Tibial nerve (tissue), 4 donors: ENCODE data around the gene PCA3. TPM values are rescaled to one million over a fixed set of nuclear protein-coding genes. Genes with fewer than 3 reads are reported as not detected.
A peak's percentile ranks its signal among the peaks of the same experiment; 100 is the strongest.

ENCODE experiments used
- DNase-seq, 2 donors: peaks; one replicate each; pipeline ENCODE4 v3.0.0-alpha.2; 2019; ENCODE audit warnings: low spot score in 2 of 2
- H3K27ac ChIP-seq, 4 donors: fragments of 200-600 bp; sonication (generic) in 3 of 4; one replicate each; pipeline ENCODE4 v1.5.1; 2017 to 2019; ENCODE audit warnings: mild to moderate bottlenecking in 1 of 4
- H3K27me3 ChIP-seq, 2 donors: fragments of 200-600 bp; sonication (generic) in 1 of 2; one replicate each; pipeline versions ENCODE4 v1.5.1 to v1.6.0; 2017 to 2019
- H3K36me3 ChIP-seq, 3 donors: fragments of 200-600 bp; sonication (generic); one replicate each; pipeline ENCODE4 v1.5.1; 2018 to 2019
- H3K4me1 ChIP-seq, 4 donors: fragments of 200-600 bp; sonication (generic) in 3 of 4; one replicate each; pipeline ENCODE4 v1.5.1; 2017 to 2019
- H3K4me3 ChIP-seq, 4 donors: fragments of 200-600 bp; sonication (generic) in 3 of 4; one replicate each; pipeline ENCODE4 v1.5.1; 2017 to 2019; ENCODE audit warnings: mild to moderate bottlenecking in 1 of 4, moderate library complexity in 1 of 4
- H3K9me3 ChIP-seq, 4 donors: fragments of 200-600 bp; sonication (generic) in 3 of 4; one replicate each; pipeline ENCODE4 v1.5.1; 2017 to 2019
- EP300 ChIP-seq, 2 donors: sonication (generic); formaldehyde crosslinking; IDR thresholded peaks; one replicate each; pipeline ENCODE4 v1.6.1; 2017; ENCODE audit warnings: antibody characterized with exemption in 2 of 2, mild to moderate bottlenecking in 1 of 2
- POLR2A ChIP-seq, 2 donors: fragments of 450-650 bp; IDR thresholded peaks; one replicate each; pipeline ENCODE4 v1.6.1; 2017; ENCODE audit warnings: antibody characterized with exemption in 2 of 2, mild to moderate bottlenecking in 2 of 2, moderate library complexity in 2 of 2
- WGBS, 2 donors: methylation state at CpG; one replicate each; pipeline ENCODE4 v1.1.5; 2018; 5-methylcytosine and 5-hydroxymethylcytosine counted together
- total RNA-seq, 4 donors: library from RNA; depleted of rRNA; stranded (reverse); fragments of >200 nt; gene quantifications; one replicate each; pipeline ENCODE4 v1.1.0, GENCODE V29; 2016
- TF ChIP-seq, protein P1 (sequence below), 5 experiments: fragments of 200-600 bp in 3 of 5; fragments of 450-650 bp in 2 of 5; sonication (generic) in 3 of 5; IDR thresholded peaks; one replicate each; pipeline ENCODE4 v1.5.1; 2016 to 2019; ENCODE audit warnings: antibody characterized with exemption in 5 of 5, mild to moderate bottlenecking in 3 of 5, moderate library complexity in 2 of 5

PCA3 gene
- total RNA-seq, 4 donors from 2014 or later: under 0.01 TPM; not detected in 3

DNA sequence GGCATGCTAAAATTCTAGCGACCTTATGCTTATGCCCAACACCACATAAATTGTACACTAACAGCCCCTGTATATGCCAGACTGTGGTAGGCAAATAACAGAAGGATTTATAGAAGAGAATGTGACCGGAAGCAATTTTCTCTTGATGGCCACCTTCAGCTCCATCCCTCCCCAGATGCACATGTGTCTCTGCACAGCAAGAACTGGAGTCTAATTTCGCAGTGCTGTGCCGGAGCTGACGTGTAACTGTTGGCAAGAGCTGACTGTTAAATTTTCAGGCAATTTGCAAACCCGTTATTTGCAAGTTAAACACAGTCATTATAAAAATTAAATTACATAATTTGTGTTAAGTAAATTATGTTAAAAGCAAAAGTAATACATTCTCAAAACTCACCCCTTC is 48.4 kb downstream of the PCA3 start:
- 79 to 85% methylated on average over 6 of the region's 6 CpGs for whole genome bisulfite sequencing, 2 donors
- Histone ChIP-seq H3K4me3 (no peak overlapping the region), H3K36me3 (no peaks in the 10 kb centered on the region), H3K27me3 (peaks cover 0 to 2% of the 10 kb centered on the region in 2 donors), H3K27ac (no peak overlapping the region), H3K9me3 (no peaks in the 10 kb centered on the region), H3K4me1 (no peaks in the 10 kb centered on the region)
- no peak for DNase-seq
- TF ChIP-seq, protein P1, sequence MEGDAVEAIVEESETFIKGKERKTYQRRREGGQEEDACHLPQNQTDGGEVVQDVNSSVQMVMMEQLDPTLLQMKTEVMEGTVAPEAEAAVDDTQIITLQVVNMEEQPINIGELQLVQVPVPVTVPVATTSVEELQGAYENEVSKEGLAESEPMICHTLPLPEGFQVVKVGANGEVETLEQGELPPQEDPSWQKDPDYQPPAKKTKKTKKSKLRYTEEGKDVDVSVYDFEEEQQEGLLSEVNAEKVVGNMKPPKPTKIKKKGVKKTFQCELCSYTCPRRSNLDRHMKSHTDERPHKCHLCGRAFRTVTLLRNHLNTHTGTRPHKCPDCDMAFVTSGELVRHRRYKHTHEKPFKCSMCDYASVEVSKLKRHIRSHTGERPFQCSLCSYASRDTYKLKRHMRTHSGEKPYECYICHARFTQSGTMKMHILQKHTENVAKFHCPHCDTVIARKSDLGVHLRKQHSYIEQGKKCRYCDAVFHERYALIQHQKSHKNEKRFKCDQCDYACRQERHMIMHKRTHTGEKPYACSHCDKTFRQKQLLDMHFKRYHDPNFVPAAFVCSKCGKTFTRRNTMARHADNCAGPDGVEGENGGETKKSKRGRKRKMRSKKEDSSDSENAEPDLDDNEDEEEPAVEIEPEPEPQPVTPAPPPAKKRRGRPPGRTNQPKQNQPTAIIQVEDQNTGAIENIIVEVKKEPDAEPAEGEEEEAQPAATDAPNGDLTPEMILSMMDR (IDR thresholded peaks at IDR 0.05): no peak
- TF ChIP-seq POLR2A (IDR thresholded peaks at IDR 0.05) (no peak), EP300 (IDR thresholded peaks at IDR 0.05) (no peak)

DNA sequence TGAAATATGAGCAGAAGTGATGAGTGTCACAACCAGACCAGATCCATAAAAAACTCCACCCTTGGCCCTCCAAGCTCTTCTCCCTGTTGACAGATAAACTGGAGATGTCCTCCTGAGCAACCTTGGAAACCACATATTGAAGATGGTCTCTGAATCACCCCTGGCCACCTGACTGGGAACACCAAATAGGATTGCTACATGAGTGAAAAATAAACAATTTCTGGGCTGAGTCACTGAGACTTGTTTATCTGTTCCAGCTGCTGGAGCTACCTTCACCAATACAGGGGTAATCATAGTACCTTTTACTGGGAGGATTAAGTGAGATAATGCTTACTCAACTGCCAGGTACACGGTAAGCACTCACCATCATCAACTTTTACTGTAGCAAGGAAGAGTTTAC is 53.3 kb downstream of the PCA3 start:
- H3K36me3 ChIP-seq: no peaks in the 10 kb centered on the region
- H3K4me3 ChIP-seq: no peak overlapping the region
- no peaks in the 10 kb centered on the region for H3K27me3 ChIP-seq
- DNase-seq: no peak
- peaks cover 0 to 5% (median 2%) of the 10 kb centered on the region in 4 donors for H3K4me1 ChIP-seq
- no peaks in the 10 kb centered on the region for H3K9me3 ChIP-seq
- peak overlapping the region in 2 of 4 donors; percentile 32 to 40 for H3K27ac ChIP-seq
- 93 to 96% methylated on average over 1 of the region's 1 CpG for WGBS, 2 donors
- TF ChIP-seq, protein P1 (IDR thresholded peaks at IDR 0.05): no peak
- no peak for TF ChIP-seq POLR2A (IDR thresholded peaks at IDR 0.05)
- TF ChIP-seq EP300 (IDR thresholded peaks at IDR 0.05): no peak

DNA sequence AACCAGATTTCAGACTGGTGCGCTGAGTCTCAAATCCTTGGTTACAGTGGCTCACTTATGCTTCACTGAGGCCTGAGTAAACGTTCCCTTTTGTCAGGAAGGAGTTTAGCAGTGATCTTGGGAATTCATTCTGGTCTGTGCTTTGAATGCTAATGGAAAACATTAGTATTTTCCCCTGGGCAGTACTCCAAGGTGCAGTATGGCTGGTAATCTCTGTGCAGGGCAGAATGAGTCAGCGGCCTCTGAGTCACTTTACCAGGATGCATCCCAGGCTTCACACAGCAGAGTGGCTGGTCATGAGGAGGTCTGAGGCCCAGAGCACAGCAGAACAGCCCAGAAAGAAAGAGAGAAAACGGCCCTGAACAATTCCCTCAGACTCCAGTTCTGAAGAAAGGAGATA is 54.0 kb downstream of the PCA3 start:
- H3K4me3 ChIP-seq: no peak overlapping the region
- peak overlapping the region in 2 of 4 donors; percentile 52 to 53 for H3K27ac ChIP-seq
- H3K9me3 ChIP-seq: no peaks in the 10 kb centered on the region
- peaks cover 0 to 5% (median 2%) of the 10 kb centered on the region in 4 donors for H3K4me1 ChIP-seq
- H3K36me3 ChIP-seq: no peaks in the 10 kb centered on the region
- H3K27me3 ChIP-seq: no peaks in the 10 kb centered on the region
- WGBS, 2 donors: 28 to 48% methylated on average over 4 of the region's 4 CpGs
- peak in 1 of 2 donors; percentile 24 for DNase-seq
- TF ChIP-seq, protein P1 (IDR thresholded peaks at IDR 0.05): no peak
- TF ChIP-seq EP300 (IDR thresholded peaks at IDR 0.05) (peak in 1 of 2 donors; percentile 55), POLR2A (IDR thresholded peaks at IDR 0.05) (no peak)

DNA sequence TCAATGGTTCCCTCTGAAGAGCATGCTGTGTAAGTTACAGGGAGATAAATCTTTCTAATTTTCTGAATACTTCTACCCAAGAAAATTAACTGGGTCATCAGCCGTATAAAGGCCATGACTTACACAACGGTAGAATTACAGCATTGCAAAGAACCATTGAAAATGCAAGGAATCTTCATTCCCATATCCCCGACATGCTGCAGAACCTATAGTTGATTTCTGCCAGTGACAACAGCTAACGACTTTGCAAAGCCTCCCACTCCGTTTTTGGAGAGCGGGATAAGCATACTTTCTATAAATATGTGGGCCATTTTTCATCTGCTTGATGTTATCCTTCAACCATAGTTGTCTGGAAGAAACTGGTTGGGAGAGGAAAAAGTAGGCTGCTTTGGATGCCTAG is 56.2 kb downstream of the PCA3 start:
- 80 to 86% methylated on average over 6 of the region's 6 CpGs for WGBS, 2 donors
- Histone ChIP-seq H3K27ac (no peak overlapping the region), H3K4me1 (peaks cover 0 to 5% (median 2%) of the 10 kb centered on the region in 4 donors), H3K36me3 (no peaks in the 10 kb centered on the region), H3K4me3 (no peak overlapping the region), H3K9me3 (no peaks in the 10 kb centered on the region), H3K27me3 (no peaks in the 10 kb centered on the region)
- TF ChIP-seq POLR2A (IDR thresholded peaks at IDR 0.05) (no peak), EP300 (IDR thresholded peaks at IDR 0.05) (no peak)
- TF ChIP-seq, protein P1 (IDR thresholded peaks at IDR 0.05): no peak
- DNase-seq: no peak

DNA sequence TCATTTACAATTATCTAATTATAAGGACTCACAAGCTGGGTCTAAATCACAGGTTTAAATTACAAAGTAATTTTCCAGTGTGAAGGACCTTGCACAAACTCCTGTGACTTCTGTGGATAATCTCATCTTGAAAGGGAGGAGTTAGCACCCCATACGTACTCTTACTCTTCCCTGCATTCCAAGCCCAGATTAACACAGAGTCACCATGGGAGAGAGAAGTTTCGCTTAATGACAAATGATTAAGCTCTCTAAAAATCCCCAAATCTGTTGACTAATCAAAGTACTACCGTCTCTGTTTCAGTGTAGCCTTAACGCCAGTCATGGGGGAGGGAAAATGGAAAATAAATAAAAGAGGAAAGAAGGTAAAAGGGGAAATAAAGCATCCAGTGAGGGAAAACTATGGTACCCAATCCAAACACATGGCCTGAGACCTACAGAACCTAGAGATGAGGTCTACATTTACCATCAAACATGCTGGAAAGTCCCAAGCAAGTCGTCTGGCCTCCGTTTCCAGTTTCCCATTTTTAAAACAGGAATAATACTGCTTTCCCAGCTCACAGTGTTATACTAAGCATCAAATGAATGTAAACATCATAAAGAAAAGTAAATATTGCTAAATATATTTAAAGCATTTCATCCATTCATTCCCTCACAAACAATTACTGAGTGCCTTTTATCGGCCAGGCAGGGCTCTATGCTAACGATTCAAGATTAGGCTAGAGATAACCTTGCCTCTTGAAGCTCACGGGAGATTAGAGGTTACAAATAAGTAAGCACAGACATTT is 63.2 kb downstream of the PCA3 start:
- TF ChIP-seq EP300 (IDR thresholded peaks at IDR 0.05): no peak
- TF ChIP-seq, protein P1 (IDR thresholded peaks at IDR 0.05): no peak
- no peak for TF ChIP-seq POLR2A (IDR thresholded peaks at IDR 0.05)
- H3K4me1 ChIP-seq: no peaks in the 10 kb centered on the region
- no peak for DNase-seq
- no peak overlapping the region for H3K27ac ChIP-seq
- H3K9me3 ChIP-seq: peaks cover 0 to 8% (median 0%) of the 10 kb centered on the region in 4 donors
- no peak overlapping the region for H3K4me3 ChIP-seq
- no peaks in the 10 kb centered on the region for H3K27me3 ChIP-seq
- WGBS, 2 donors: 83 to 84% methylated on average over 9 of the region's 9 CpGs
- H3K36me3 ChIP-seq: no peaks in the 10 kb centered on the region
